HepG2 (cell line): Measurements from ENCODE around the gene C10orf67. TPM values are rescaled to one million over a fixed set of nuclear protein-coding genes. Genes with fewer than 3 reads are reported as not detected.

ENCODE experiments used
- ATAC-seq: fragments of 200-7000 bp; cut with Tn5 transposase; 3 replicates; pipeline ENCODE4 v1.9.1; 2020; ENCODE audit warnings: mild to moderate bottlenecking, moderate library complexity
- BruUV-seq: library from RNA; stranded (reverse); fragments of 400-500 nt; replicated peaks from 2 replicates; lab custom pipeline; 2021; lab: Mats Ljungman, UMichigan
- CTCF ChIA-PET: fragments of 300-600 bp; formaldehyde crosslinking; extraction: SDS; loops from one replicate; lab custom pipeline; 2021; ENCODE audit warnings: low total read pairs, inconsistent platforms, low intra/inter-chr PET ratio; lab: Yijun Ruan, JAX
- POLR2A ChIA-PET: fragments of 350-600 bp; sonication (Branson Sonifier 250); formaldehyde crosslinking; loops from one replicate; lab custom pipeline; 2020; ENCODE audit warnings: antibody characterized with exemption, inconsistent platforms; lab: Yijun Ruan, JAX
- DNase-seq: peaks from one replicate; pipeline ENCODE4 v3.0.0-alpha.2; 2015; ENCODE audit warnings: low spot score
- FAIRE-seq: peaks from 3 replicates; lab custom pipeline; 2011; peaks lifted over from hg19 to GRCh38; lab: Jason Lieb, UNC
- H2AFZ ChIP-seq: one replicate; pipeline ENCODE4 v1.6.1; 2011; ENCODE audit warnings: low read length, inconsistent platforms
- H3K27ac ChIP-seq: fragments of 300-600 bp; 3 replicates; pipeline ENCODE4 v1.8.0; 2011; ENCODE audit warnings: mixed run types, mild to moderate bottlenecking, mixed read lengths, low read length, inconsistent platforms; ENCODE audit not compliant: insufficient read depth; ENCODE audit errors: extremely low read length
- H3K27me3 ChIP-seq, 2 experiments: fragments of 200-600 bp in 1 of 2; 2 replicates in 1 of 2; 3 replicates in 1 of 2; pipeline versions ENCODE4 v1.6.0 to v1.8.0; 2011; ENCODE audit warnings: low read length in 2 of 2, mild to moderate bottlenecking in 2 of 2, moderate library complexity in 2 of 2, inconsistent platforms in 1 of 2; ENCODE audit not compliant: insufficient read depth in 2 of 2, control insufficient read depth in 1 of 2
- H3K36me3 ChIP-seq, 2 experiments: fragments of 200-600 bp in 1 of 2; replicated peaks in 1 of 2; 2 replicates in 1 of 2; 3 replicates in 1 of 2; pipeline versions ENCODE4 v1.5.1 to v1.8.0; 2011; ENCODE audit warnings: low read length in 2 of 2, inconsistent platforms in 1 of 2; ENCODE audit not compliant: insufficient read depth in 2 of 2, control insufficient read depth in 1 of 2
- H3K4me1 ChIP-seq: 2 replicates; pipeline ENCODE4 v1.5.1; 2012; ENCODE audit warnings: low read length, inconsistent platforms; ENCODE audit not compliant: insufficient read depth
- H3K4me2 ChIP-seq: 2 replicates; pipeline ENCODE4 v1.6.0; 2011; ENCODE audit warnings: low read depth, low read length, inconsistent platforms
- H3K4me3 ChIP-seq, 3 experiments: fragments of 200-600 bp in 1 of 3; sonication (generic), shearing (Covaris generic) in 1 of 3; replicated peaks in 1 of 3; 2 replicates each; pipeline ENCODE4 v1.5.1; 2011 to 2016; ENCODE audit warnings: low read length in 3 of 3, inconsistent platforms in 2 of 3, low read depth in 2 of 3, mild to moderate bottlenecking in 2 of 3, control low read depth in 1 of 3, mixed read lengths in 1 of 3; ENCODE audit not compliant: insufficient read depth in 1 of 3
- H3K79me2 ChIP-seq: one replicate; pipeline ENCODE4 v1.6.1; 2011; ENCODE audit warnings: low read length, inconsistent platforms; ENCODE audit not compliant: insufficient read depth
- H3K9ac ChIP-seq: 2 replicates; pipeline ENCODE4 v1.6.0; 2011; ENCODE audit warnings: mild to moderate bottlenecking, low read depth, low read length, inconsistent platforms; ENCODE audit not compliant: insufficient read depth
- H3K9me3 ChIP-seq: 2 replicates; pipeline ENCODE4 v1.5.1; 2012; ENCODE audit warnings: mild to moderate bottlenecking, low read length
- H4K20me1 ChIP-seq: 2 replicates; pipeline ENCODE4 v1.6.0; 2011; ENCODE audit warnings: inconsistent platforms, mild to moderate bottlenecking, low read length, moderate library complexity; ENCODE audit not compliant: insufficient read depth
- CCDC6 ChIP-seq: sonication (generic); formaldehyde crosslinking; IDR thresholded peaks from 2 replicates; pipeline ENCODE4 v1.8.1; 2022; ENCODE audit warnings: mild to moderate bottlenecking, missing genetic modification reagents, moderate library complexity
- KDM1A ChIP-seq: IDR thresholded peaks from 2 replicates; pipeline ENCODE4 v1.6.1; 2016; ENCODE audit warnings: missing compliant biosample characterization
- MTF1 ChIP-seq: sonication (generic); formaldehyde crosslinking; IDR thresholded peaks from 2 replicates; pipeline ENCODE4 v1.5.0; 2020; ENCODE audit warnings: missing genetic modification reagents
- MTF2 ChIP-seq: sonication (generic); formaldehyde crosslinking; IDR thresholded peaks from 2 replicates; pipeline ENCODE4 v1.5.0; 2020; ENCODE audit warnings: missing genetic modification reagents, borderline replicate concordance
- NONO ChIP-seq, 2 experiments: fragments of 450-650 bp in 1 of 2; sonication (generic) in 1 of 2; formaldehyde crosslinking in 1 of 2; IDR thresholded peaks in 1 of 2; conservative IDR thresholded peaks in 1 of 2; 2 replicates each; pipeline versions ENCODE4 v1.6.1 to v1.8.0; 2017 to 2022; ENCODE audit warnings: mild to moderate bottlenecking in 1 of 2, missing genetic modification reagents in 1 of 2, moderate library complexity in 1 of 2
- NR2F1 ChIP-seq, 2 experiments: fragments of 450-650 bp in 1 of 2; formaldehyde crosslinking in 1 of 2; IDR thresholded peaks; 2 replicates each; pipeline versions ENCODE4 v1.5.0 to v1.6.1; 2016 to 2020; ENCODE audit warnings: mild to moderate bottlenecking in 1 of 2, missing compliant biosample characterization in 1 of 2, missing genetic modification reagents in 1 of 2, moderate library complexity in 1 of 2
- PCBP2 ChIP-seq: fragments of 200-400 bp; formaldehyde crosslinking; optimal IDR thresholded peaks from 2 replicates; pipeline ENCODE3; 2018; ENCODE audit warnings: low read length, low read depth; ENCODE audit not compliant: poor library complexity, severe bottlenecking
- PHF8 ChIP-seq: sonication (generic); formaldehyde crosslinking; IDR thresholded peaks from 2 replicates; pipeline ENCODE4 v1.5.0; 2020; ENCODE audit warnings: missing genetic modification reagents
- ZBTB42 ChIP-seq: sonication (generic); formaldehyde crosslinking; IDR thresholded peaks from 2 replicates; pipeline ENCODE4 v1.5.0; 2020; ENCODE audit warnings: mild to moderate bottlenecking, missing genetic modification reagents
- ZNF33A ChIP-seq: sonication (generic); formaldehyde crosslinking; IDR thresholded peaks from 2 replicates; pipeline ENCODE4 v1.5.1; 2020; ENCODE audit warnings: missing genetic modification reagents, mild to moderate bottlenecking, moderate library complexity, borderline replicate concordance
- ZNF570 ChIP-seq: sonication (generic); formaldehyde crosslinking; IDR thresholded peaks from 2 replicates; pipeline ENCODE4 v1.4.0; 2020; ENCODE audit warnings: mild to moderate bottlenecking, missing genetic modification reagents, borderline replicate concordance
- ZSCAN21 ChIP-seq: sonication (generic); formaldehyde crosslinking; IDR thresholded peaks from 2 replicates; pipeline ENCODE4 v1.8.0; 2022; ENCODE audit warnings: mild to moderate bottlenecking, missing genetic modification reagents, moderate library complexity, borderline replicate concordance
- WGBS: methylation state at CpG from one replicate; pipeline ENCODE4 v1.1.6; 2017; ENCODE audit warnings: low lambda C conversion rate; 5-methylcytosine and 5-hydroxymethylcytosine counted together
- in situ Hi-C: cut with HindIII; loops from 2 replicates; pipeline ENCODE4 v1.10.0; 2017; ENCODE audit warnings: low pct_unique_long_range_greater_than_20kb; ENCODE audit not compliant: extremely low pct_ligation_motif_present
- intact Hi-C: fragments of 100-400 bp; cut with micrococcal nuclease; formaldehyde crosslinking; loops from one replicate; pipeline ENCODE4 v1.10.0; 2022; ENCODE audit not compliant: unreplicated experiment
- polyA plus RNA-seq, 8 experiments: library from polyadenylated mRNA; depleted of rRNA in 3 of 8; stranded (reverse) in 7 of 8; unstranded in 1 of 8; fragments of >200 nt; fragmentation: Illumina TruSeq in 4 of 8; extraction: Trizol in 4 of 8; gene quantifications; 2 replicates each; pipeline versions ENCODE4 v1.2.1 to v1.2.3, GENCODE V29; 2011 to 2016; ENCODE audit warnings: low read depth in 4 of 8, missing spikeins in 1 of 8, mixed read lengths in 1 of 8; ENCODE audit not compliant: insufficient read depth in 1 of 8
- total RNA-seq, 5 experiments: library from RNA; depleted of rRNA; stranded (reverse); fragments of >200 nt; fragmentation: Illumina TruSeq; extraction: Trizol; gene quantifications; 2 replicates each; pipeline ENCODE4 v1.2.3, GENCODE V29; 2016; ENCODE audit warnings: low read depth in 1 of 5
- TF ChIP-seq, protein P1 (sequence below): sonication (generic); formaldehyde crosslinking; IDR thresholded peaks from 2 replicates; pipeline ENCODE4 v1.8.1; 2023; ENCODE audit warnings: missing genetic modification reagents, inconsistent platforms, borderline replicate concordance
- TF ChIP-seq, protein P2 (sequence below): sonication (generic); formaldehyde crosslinking; IDR thresholded peaks from 2 replicates; pipeline ENCODE4 v1.5.0; 2020; ENCODE audit warnings: missing genetic modification reagents, mild to moderate bottlenecking, borderline replicate concordance
- TF ChIP-seq, protein P3 (sequence below): IDR thresholded peaks from 2 replicates; pipeline ENCODE4 v1.6.1; 2016; ENCODE audit warnings: missing compliant biosample characterization, missing genetic modification reagents, borderline replicate concordance

Gene C10orf67
- total and polyA plus RNA-seq, 2 of the 13 experiments (the other 11 are each of a cell fraction or from before 2014, with no cell fraction given): not detected

DNA sequence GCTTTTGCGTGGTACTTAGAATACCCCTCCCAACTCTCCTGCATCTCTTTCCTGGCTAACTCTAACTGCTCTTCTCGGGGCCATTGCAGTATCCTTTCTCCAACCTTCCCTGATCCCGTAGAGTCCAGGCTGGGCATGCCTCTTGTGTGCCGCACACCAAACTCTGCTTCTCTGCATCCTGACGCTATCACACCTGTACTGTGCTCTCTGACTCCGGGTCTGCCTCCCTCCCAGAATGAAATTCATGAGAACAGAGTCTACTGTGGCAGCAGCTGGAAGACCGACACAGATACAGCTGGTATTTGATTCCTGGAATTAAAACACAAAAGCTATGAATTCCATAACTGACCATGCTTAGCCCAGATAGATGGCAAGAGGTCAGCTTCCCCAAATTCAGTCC is 60.9 kb downstream of the C10orf67 start (continued):
- TF ChIP-seq ZNF570 (no peak), ZSCAN21 (CRISPR knock-in tag) (no peak), ZNF33A (CRISPR knock-in tag) (no peak)

DNA sequence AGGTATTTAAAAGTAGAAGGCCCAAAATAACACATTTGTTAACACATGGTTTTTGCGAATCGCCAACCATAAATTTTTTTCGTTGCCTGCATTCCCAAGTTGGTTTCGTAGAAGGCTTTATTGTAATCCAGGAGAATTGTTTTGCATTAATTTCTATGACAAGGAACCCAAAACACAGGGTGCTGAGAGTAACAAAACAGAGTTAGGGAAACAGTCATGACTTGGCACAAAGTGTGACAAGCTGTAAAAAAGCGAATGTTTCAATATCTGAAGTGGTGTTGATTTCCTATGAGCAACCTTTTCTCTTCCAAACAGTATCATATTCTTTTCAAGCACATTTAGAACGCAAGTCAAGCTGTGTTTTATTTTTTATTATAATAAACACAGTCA is 63.6 kb downstream of the C10orf67 start:
- ATAC-seq (no peak), FAIRE-seq (no peak), DNase-seq (no peak)
- ChIA-PET CTCF (no interaction called here), POLR2A (no interaction called here)
- intact Hi-C loops: no loop called here
- Histone ChIP-seq H3K4me2 (no peak overlapping the region), H3K79me2 (no peaks in the 10 kb centered on the region), H2AFZ (no peak overlapping the region), H3K4me1 (no peaks in the 10 kb centered on the region), H3K4me3 (no peak overlapping the region), H4K20me1 (no peaks in the 10 kb centered on the region), H3K36me3 (no peaks in the 10 kb centered on the region), H3K9me3 (no peaks in the 10 kb centered on the region), H3K27me3 (no peaks in the 10 kb centered on the region; a peak in 2 of 5 replicates), H3K9ac (no peak overlapping the region), H3K27ac (no peak overlapping the region)
- 45% methylated on average over 6 of the region's 6 CpGs for whole genome bisulfite sequencing
- BruUV-seq: no TSS peak
- in situ Hi-C loops: no loop called here
- TF ChIP-seq KDM1A (CRISPR knock-in tag): no peak
- TF ChIP-seq MTF2 (CRISPR knock-in tag): no peak
- TF ChIP-seq, protein P1, sequence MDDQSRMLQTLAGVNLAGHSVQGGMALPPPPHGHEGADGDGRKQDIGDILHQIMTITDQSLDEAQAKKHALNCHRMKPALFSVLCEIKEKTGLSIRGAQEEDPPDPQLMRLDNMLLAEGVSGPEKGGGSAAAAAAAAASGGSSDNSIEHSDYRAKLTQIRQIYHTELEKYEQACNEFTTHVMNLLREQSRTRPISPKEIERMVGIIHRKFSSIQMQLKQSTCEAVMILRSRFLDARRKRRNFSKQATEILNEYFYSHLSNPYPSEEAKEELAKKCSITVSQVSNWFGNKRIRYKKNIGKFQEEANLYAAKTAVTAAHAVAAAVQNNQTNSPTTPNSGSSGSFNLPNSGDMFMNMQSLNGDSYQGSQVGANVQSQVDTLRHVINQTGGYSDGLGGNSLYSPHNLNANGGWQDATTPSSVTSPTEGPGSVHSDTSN (CRISPR knock-in tag): no peak
- TF ChIP-seq, protein P2, sequence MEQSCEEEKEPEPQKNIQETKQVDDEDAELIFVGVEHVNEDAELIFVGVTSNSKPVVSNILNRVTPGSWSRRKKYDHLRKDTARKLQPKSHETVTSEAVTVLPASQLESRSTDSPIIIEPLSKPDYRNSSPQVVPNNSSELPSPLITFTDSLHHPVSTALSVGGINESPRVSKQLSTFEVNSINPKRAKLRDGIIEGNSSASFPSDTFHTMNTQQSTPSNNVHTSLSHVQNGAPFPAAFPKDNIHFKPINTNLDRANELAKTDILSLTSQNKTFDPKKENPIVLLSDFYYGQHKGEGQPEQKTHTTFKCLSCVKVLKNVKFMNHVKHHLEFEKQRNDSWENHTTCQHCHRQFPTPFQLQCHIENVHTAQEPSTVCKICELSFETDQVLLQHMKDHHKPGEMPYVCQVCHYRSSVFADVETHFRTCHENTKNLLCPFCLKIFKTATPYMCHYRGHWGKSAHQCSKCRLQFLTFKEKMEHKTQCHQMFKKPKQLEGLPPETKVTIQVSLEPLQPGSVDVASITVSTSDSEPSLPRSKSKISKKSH (CRISPR knock-in tag): no peak
- TF ChIP-seq ZBTB42 (CRISPR knock-in tag): no peak
- no peak for TF ChIP-seq NR2F1 (CRISPR knock-in tag; IDR thresholded peaks at IDR 0.05)
- TF ChIP-seq NONO (IDR thresholded peaks at IDR 0.05): no peak
- TF ChIP-seq NONO (CRISPR knock-in tag; conservative IDR thresholded peaks at IDR 0.05): no peak
- no peak for TF ChIP-seq CCDC6 (CRISPR knock-in tag)
- TF ChIP-seq PCBP2: no peak
- TF ChIP-seq PHF8 (CRISPR knock-in tag): no peak
- TF ChIP-seq ZSCAN21 (CRISPR knock-in tag): no peak
- TF ChIP-seq, protein P3, sequence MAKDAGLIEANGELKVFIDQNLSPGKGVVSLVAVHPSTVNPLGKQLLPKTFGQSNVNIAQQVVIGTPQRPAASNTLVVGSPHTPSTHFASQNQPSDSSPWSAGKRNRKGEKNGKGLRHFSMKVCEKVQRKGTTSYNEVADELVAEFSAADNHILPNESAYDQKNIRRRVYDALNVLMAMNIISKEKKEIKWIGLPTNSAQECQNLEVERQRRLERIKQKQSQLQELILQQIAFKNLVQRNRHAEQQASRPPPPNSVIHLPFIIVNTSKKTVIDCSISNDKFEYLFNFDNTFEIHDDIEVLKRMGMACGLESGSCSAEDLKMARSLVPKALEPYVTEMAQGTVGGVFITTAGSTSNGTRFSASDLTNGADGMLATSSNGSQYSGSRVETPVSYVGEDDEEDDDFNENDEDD (CRISPR knock-in tag): no peak
- TF ChIP-seq MTF1: no peak
